Loucy (cell line): Measurements from ENCODE around the gene UBTFL1.

Experiments
- H2AFZ ChIP-seq: fragments of 200-600 bp; sonication (generic); 2 replicates; pipeline ENCODE4 v1.6.0; 2016; ENCODE audit warnings: antibody characterized with exemption, mild to moderate bottlenecking, low read length, moderate library complexity
- H3F3A ChIP-seq: fragments of 200-600 bp; 2 replicates; pipeline ENCODE4 v1.6.0; 2016; ENCODE audit warnings: antibody characterized with exemption, low read depth, mild to moderate bottlenecking
- H3K27me3 ChIP-seq: fragments of 200-600 bp; sonication (generic); 2 replicates; pipeline ENCODE4 v1.6.1; 2014; ENCODE audit warnings: low read length, mild to moderate bottlenecking; ENCODE audit not compliant: insufficient read depth, poor library complexity, severe bottlenecking
- H3K36me3 ChIP-seq: fragments of 200-600 bp; sonication (generic); 2 replicates; pipeline ENCODE4 v1.6.1; 2016; ENCODE audit warnings: low read length; ENCODE audit not compliant: insufficient read depth
- H3K4me1 ChIP-seq: fragments of 200-600 bp; sonication (generic); 2 replicates; pipeline ENCODE4 v1.5.1; 2014; ENCODE audit warnings: low read length, mild to moderate bottlenecking; ENCODE audit not compliant: insufficient read depth, poor library complexity, severe bottlenecking
- H3K4me2 ChIP-seq: fragments of 200-600 bp; sonication (generic); 2 replicates; pipeline ENCODE4 v1.6.0; 2014; ENCODE audit warnings: antibody characterized with exemption, low read length, low read depth, mild to moderate bottlenecking; ENCODE audit not compliant: poor library complexity, severe bottlenecking
- H3K4me3 ChIP-seq: fragments of 200-600 bp; sonication (generic); 2 replicates; pipeline ENCODE4 v1.5.1; 2014; ENCODE audit warnings: low read length, mild to moderate bottlenecking, mixed read lengths; ENCODE audit not compliant: poor library complexity, severe bottlenecking
- H3K79me2 ChIP-seq: fragments of 200-600 bp; sonication (generic); 2 replicates; pipeline ENCODE4 v1.6.1; 2014; ENCODE audit warnings: low read length; ENCODE audit not compliant: insufficient read depth
- H3K9ac ChIP-seq: fragments of 200-600 bp; sonication (generic); 2 replicates; pipeline ENCODE4 v1.6.0; 2014; ENCODE audit warnings: mild to moderate bottlenecking, low read depth, low read length, moderate library complexity; ENCODE audit not compliant: poor library complexity, severe bottlenecking
- H3K9me2 ChIP-seq: fragments of 200-600 bp; sonication (generic); replicated peaks from 2 replicates; pipeline ENCODE4 v1.6.1; 2016; ENCODE audit warnings: low read depth, low read length, mixed read lengths
- H3K9me3 ChIP-seq: fragments of 200-600 bp; sonication (generic); 2 replicates; pipeline ENCODE4 v1.6.1; 2014; ENCODE audit warnings: mild to moderate bottlenecking, antibody characterized with exemption, low read length, low read depth; ENCODE audit not compliant: insufficient read depth
- H4K20me1 ChIP-seq: fragments of 200-600 bp; sonication (generic); 2 replicates; pipeline ENCODE4 v1.6.0; 2014; ENCODE audit warnings: antibody characterized with exemption, low read length, mild to moderate bottlenecking; ENCODE audit not compliant: insufficient read depth, poor library complexity, severe bottlenecking
- CTCF ChIP-seq: fragments of 200-600 bp; sonication (generic); conservative IDR thresholded peaks from 2 replicates; pipeline ENCODE4 v1.5.1; 2014; ENCODE audit warnings: mild to moderate bottlenecking, antibody characterized with exemption, low read length
- EZH2phosphoT487 ChIP-seq: fragments of 200-600 bp; IDR thresholded peaks from 2 replicates; pipeline ENCODE4 v1.6.1; 2018; ENCODE audit warnings: antibody characterized with exemption, mild to moderate bottlenecking, moderate library complexity, borderline replicate concordance

Gene UBTFL1

GRCh38 chr11:90100431-90100830 lies 14.7 kb downstream of the UBTFL1 start:
- Histone ChIP-seq H3K4me1 (peaks cover 9% of the 10 kb centered on the region), H3F3A (no peaks in the 10 kb centered on the region), H3K9me2 (no peaks in the 10 kb centered on the region), H3K9ac (no peak overlapping the region), H4K20me1 (no peaks in the 10 kb centered on the region), H3K27me3 (no peaks in the 10 kb centered on the region), H3K4me3 (peak overlapping the region; percentile 14), H3K79me2 (no peaks in the 10 kb centered on the region), H3K36me3 (no peaks in the 10 kb centered on the region), H3K4me2 (peak overlapping the region; percentile 62), H3K9me3 (no peaks in the 10 kb centered on the region), H2AFZ (no peak overlapping the region)
- TF ChIP-seq CTCF, result no peak
- TF ChIP-seq EZH2phosphoT487, result no peak

DNA sequence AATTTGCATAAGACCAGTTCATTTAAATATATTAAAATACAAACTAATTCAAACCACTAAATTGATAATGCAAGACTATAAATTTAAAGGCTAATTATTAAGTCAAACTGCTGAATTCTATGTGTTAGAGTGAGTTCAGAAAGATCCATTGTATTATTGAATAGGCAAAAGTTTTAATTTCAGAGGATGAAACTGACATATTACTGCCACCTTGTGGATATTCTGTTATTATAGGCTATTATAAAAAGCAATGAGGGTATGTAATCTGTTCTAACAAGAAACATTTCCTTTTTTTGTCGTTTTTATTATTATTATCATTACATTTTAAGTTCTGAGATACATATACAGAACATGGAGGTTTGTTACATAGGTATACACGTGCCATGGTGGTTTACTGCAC lies 27.8 kb downstream of the UBTFL1 start:
- Histone ChIP-seq H3F3A (no peaks in the 10 kb centered on the region), H2AFZ (no peak overlapping the region), H3K79me2 (no peaks in the 10 kb centered on the region), H3K9me2 (no peaks in the 10 kb centered on the region), H3K4me2 (no peak overlapping the region), H3K27me3 (no peaks in the 10 kb centered on the region), H4K20me1 (no peaks in the 10 kb centered on the region), H3K4me1 (no peaks in the 10 kb centered on the region), H3K36me3 (no peaks in the 10 kb centered on the region), H3K9ac (no peak overlapping the region), H3K9me3 (no peaks in the 10 kb centered on the region), H3K4me3 (no peak overlapping the region)
- TF ChIP-seq EZH2phosphoT487, result no peak
- TF ChIP-seq CTCF, result peak; percentile 58

DNA sequence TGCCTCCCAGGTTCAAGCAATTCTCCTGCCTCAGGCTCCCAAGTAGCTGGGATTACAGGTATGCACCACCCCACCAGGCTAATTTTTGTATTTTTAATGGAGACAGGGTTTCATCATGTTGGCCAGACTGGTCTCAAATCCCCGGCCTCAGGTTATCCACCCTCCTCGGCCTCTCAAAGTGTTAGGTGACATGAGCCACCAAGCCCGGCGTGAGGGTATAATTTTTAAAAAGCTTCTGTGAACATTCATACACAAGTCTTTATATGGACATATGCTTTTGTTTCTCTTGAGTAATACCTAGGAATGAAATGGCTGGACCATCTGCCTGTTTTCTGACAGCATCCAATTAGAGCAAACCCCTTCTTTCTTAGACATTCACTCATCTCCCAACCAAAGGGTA lies 34.4 kb downstream of the UBTFL1 start:
- TF ChIP-seq CTCF (no peak), EZH2phosphoT487 (no peak)
- H3K36me3 ChIP-seq, result no peaks in the 10 kb centered on the region
- no peaks in the 10 kb centered on the region for H3K4me1 ChIP-seq
- H3F3A ChIP-seq, result no peaks in the 10 kb centered on the region
- H3K79me2 ChIP-seq, result no peaks in the 10 kb centered on the region
- H3K4me2 ChIP-seq, result no peak overlapping the region
- no peaks in the 10 kb centered on the region for H3K9me3 ChIP-seq
- no peak overlapping the region for H3K9ac ChIP-seq
- H3K27me3 ChIP-seq, result no peaks in the 10 kb centered on the region
- no peak overlapping the region for H2AFZ ChIP-seq
- no peaks in the 10 kb centered on the region for H3K9me2 ChIP-seq
- H4K20me1 ChIP-seq, result no peaks in the 10 kb centered on the region
- no peak overlapping the region for H3K4me3 ChIP-seq
